ENCODE data around the gene RBM6.
A peak's percentile ranks its signal among the peaks of the same experiment; 100 is the strongest.
"Not testable (repeated sequence)": the region's sequence is repeated elsewhere in the genome, so short reads cannot be mapped to it uniquely, and the experiment has no call there.

Gene RBM6

GRCh38 chr3:49939858-49940666 is at the start of gene RBM6:
Gene RBM6 (plus strand): TSS chr3:49940150. CDS start chr3:49962642, 22,492 bp downstream.
- DNase-seq (ENCODE audit: low read depth in 2 of 2), result peak; percentile 90

- DNase-seq (ENCODE audit: low read depth in 2 of 2), result no peak
These were observed 44.2 kb upstream of the RBM6 start for GRCh38 chr3:49895791-49896190.

DNA sequence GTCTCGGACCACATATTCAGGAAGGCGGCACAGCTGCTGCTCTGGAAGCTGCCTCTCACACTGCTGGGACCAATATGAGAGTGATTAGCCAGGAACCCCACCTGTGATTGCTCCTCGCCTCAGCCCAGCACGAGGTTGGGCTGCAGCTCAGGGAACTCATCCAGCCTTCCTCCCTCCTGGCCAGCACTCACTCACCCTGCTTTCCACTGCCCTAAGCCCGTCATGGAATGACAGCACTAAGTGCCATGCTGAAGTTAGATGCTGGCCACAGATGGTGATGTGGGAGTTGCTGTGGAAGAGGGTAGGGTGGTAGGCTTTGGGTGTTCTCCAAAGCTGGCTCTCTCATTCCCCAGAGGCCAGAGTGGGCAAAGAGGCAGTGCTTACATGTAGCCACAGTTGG is 43.6 kb upstream of the RBM6 start:
- no peak for DNase-seq (ENCODE audit: low read depth in 2 of 2)

DNA sequence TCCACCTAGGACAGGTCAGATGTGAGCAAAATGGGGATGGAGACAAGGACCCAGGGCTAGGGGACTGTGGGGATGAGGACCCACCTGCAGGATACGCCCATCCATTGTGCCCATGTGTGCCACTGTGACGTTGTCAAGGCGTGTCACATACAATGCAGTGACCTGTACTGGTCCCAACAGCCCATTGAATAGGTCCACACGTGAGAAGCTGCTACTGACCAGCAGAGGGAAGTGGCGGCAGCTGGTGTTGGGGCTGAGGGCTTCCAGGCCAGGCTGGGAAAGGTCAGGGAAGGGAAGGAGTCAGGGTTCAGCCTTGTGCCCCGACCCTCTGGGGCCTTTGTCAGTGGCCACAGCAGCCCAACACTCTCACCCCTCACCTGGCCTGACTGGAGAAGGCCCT is 41.0 kb upstream of the RBM6 start:
- no peak for DNase-seq (ENCODE audit: low read depth in 2 of 2)

GRCh38 chr3:49899815-49900214 is 40.1 kb upstream of the RBM6 start:
- DNase-seq (ENCODE audit: low read depth in 2 of 2), result no peak

DNA sequence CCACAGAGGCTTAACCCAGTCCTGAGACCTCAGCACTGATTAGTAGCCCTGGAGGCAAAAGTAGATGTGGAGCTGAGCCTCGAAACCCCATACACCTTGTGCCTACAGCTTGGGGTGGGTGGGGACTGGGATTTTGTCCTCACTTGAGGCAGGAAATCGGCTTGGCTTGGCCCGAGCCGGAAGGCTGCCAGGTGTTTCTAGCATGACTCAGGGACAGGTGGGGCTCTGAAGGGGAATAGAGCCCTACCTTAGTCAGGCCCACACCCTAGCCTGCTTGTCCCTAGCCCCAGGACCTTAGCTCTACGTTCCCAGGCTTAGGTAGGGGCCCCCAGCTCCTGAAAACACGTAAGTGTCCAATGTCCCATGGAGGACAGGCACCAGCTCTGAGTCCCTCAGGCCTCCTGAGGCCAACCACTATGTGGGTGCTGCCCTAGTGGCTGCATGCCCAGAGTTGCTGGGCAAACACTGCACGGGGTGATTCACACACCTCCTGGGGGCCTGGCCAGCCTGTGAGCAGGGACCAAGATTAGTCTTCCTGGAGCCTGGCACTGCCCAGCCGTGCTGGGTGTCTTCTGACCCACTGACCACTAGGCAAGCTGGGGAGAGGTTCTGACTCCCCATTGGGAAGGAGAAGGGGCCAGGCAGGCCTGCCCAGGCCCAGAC is 39.3 kb upstream of the RBM6 start:
- DNase-seq (ENCODE audit: low read depth in 2 of 2), result no peak

GRCh38 chr3:49901366-49902339 is 38.3 kb upstream of the RBM6 start:
- DNase-seq (ENCODE audit: low read depth in 2 of 2), result no peak

- no peak for DNase-seq (ENCODE audit: low read depth in 2 of 2)
These were observed 37.2 kb upstream of the RBM6 start for GRCh38 chr3:49902511-49903345.

- DNase-seq (ENCODE audit: low read depth in 2 of 2), result no peak
These were observed 36.2 kb upstream of the RBM6 start, which contains the start of gene MST1R for GRCh38 chr3:49903451-49904424. Gene MST1R (minus strand): TSS chr3:49903873. CDS start chr3:49903609, 264 bp downstream.

GRCh38 chr3:49904448-49904847 is 35.5 kb upstream of the RBM6 start:
- DNase-seq (ENCODE audit: low read depth in 2 of 2), result not testable (repeated sequence)

DNA sequence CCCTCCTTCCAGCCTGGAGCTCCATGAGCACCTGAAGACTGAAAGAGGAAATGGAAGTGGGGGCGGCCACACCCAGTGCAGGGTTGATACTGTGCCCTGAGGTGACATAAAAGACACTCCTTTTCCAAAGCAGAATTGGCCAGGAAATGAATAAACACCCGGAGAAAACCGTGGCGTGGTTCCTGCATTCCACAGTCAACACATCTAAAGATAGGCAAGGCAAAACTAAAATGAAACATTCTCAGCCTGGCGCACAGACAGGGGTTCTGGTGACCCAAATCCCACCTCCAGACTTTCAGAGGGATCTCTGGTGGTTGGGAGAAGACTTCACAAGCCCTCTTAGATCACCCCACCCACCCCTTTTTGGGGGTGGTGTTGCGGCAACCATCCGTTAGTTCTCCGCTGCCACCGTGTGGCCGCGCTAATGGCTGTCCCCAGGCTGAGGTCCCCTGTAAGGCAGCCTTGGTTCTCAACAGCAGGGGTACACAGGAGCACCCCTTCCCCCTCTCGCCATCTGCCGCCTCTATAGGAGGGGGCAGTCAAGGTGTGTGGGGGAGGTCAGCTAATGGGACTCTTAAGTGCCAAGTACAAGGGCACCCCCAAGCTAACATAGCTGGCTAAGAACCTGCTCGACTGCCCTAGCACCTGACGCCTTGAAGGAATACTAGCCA is 33.7 kb upstream of the RBM6 start:
- peak in 1 of 2 experiments; percentile 12 for DNase-seq (ENCODE audit: low read depth in 2 of 2)

DNA sequence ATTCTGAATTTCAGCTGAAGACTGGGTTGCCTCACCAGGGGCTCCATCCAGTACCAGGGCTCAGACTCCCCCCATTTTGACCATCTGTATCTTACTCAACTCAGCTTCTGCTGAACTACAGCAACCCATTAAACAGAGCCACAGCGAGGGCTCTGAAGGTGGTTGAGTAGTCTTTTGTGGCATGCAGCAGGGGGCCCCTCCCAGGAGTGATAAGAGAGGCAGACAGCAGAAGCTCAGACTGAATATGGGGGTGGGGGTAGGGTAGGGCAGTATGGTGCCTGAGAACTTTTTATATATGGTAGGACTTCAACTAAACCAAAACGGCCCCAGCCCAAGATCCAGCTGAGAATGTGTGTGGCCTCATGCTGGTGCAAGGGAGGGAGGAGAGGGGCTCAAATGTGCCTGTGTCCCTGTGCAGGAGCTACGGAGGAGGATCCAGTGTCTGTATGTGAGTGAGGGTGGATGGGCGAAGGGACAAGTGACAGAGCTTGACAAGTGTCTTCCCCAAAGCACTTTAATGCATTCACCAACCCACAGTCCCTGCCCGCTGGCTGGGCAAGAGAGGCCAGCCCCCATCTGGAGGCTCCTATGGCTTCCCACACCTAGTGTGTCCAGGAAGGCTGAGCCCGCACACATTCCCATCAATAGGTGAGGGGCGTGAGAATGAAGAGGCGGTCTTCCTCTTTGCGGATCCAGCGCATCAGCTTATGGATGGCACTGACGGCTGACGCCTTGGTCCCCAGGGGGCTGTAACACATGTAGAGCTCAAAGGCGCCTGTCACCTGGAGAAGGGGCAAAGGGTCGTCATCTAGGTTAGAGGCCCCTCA is 31.4 kb upstream of the RBM6 start:
- DNase-seq (ENCODE audit: low read depth in 2 of 2), result no peak

DNA sequence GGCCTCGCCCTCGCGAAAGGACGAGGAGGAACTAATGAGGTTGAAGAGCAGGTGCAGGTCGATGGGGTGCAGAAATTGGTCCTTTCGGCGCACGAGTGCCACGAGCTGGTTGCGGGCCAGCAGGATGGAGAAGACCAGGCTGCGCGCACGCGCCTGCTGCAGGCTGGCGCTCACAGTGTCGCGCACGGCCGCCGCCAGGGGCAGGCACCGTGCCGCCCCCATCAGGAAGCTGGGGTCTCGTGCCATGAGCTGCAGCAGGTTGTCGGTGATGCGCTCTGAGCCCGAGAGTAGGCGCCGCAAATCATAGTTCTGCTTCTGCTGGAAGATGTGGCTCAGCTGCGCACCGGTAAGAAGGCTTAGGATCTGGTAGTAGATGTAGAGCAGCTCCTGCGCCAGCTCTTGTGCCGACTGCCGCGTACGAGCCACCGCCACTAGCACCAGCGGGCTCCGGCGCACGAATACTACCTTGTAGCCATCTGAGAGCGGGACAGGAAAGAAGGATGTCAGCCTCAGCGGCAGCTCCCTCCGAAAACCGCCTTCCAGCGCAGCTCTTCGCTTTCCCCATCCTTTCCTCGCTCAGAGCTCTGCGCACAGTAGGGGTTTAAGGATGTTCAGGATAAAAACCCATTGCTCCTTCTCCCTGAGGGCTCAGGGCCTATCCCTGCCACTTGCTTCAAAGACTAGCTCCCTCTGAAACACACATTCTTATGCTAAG is 29.4 kb upstream of the RBM6 start:
- DNase-seq (ENCODE audit: low read depth in 2 of 2), result no peak

DNA sequence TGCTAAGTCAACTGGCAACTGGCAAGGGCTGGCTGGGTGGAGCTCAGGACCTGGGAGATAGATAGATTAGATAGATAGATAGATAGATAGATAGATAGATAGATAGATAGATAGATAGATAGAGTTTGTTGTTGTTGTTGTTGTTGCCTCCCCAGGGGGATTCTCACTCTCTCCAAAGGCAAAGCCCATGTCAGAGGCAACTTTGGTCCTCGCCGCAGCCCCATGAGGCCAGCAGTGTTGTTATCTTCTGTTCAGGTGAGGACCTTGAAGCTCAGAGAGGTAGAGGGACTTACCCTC is 28.9 kb upstream of the RBM6 start:
- no peak for DNase-seq (ENCODE audit: low read depth in 2 of 2)

DNA sequence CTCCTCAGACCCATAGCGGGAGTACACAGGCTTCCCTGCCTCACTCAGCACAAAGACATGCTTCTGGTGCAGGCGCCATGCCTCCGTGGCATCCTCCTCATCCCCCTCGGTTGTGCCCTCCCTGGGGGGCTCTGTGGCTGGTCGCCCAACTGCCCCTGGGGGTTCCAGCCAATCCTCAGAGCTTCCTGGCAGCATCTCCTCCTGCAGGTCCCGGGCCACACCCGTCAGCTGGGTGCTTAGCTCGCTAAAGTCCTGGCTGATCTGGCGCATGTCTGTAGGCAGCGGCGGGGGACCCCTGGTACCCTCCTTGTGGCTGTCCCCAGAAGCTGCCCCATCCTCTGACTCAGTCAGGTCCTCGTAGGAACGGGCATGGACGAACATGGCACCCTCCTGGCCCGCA is 28.3 kb upstream of the RBM6 start:
- no peak for DNase-seq (ENCODE audit: low read depth in 2 of 2)

DNA sequence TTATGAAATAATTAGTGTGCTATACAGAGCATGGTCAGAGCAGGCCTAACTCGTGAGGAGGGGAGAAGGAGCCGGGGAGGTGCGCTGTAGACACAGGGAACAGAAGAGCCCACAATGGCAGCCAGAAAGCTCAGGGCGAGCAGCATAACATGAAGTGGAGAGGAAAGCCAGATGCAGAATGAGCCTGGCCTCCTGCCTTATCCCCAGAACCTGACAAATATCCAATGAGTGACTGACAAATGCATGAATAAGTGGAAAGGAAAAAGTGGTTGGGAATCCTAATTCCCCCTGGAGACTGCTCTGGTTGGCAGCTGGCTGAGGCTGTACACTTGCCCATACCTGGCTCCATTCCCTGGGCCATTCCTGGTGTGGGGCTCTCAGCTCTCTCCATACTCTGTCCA is 27.1 kb upstream of the RBM6 start:
- DNase-seq (ENCODE audit: low read depth in 2 of 2), result no peak

DNA sequence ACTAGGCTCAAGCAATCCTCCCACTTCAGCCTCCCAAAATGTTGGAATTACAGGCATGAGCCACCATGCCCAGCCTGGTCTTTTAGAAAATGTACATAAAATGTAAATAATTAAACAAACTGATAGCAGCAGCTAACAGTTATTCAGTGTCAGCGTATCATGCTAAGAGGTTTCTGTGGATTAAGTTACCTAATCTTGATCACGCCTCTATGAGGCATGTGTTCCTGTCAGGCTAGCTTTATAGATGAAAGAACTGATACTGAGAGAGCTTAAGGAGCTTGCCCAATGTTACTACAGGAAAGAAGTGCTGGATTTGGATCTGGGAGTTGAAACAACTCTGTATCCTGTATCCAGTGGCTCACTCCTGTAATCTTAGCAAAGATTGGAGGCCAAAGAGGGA is 25.0 kb upstream of the RBM6 start:
- DNase-seq (ENCODE audit: low read depth in 2 of 2), result no peak

DNA sequence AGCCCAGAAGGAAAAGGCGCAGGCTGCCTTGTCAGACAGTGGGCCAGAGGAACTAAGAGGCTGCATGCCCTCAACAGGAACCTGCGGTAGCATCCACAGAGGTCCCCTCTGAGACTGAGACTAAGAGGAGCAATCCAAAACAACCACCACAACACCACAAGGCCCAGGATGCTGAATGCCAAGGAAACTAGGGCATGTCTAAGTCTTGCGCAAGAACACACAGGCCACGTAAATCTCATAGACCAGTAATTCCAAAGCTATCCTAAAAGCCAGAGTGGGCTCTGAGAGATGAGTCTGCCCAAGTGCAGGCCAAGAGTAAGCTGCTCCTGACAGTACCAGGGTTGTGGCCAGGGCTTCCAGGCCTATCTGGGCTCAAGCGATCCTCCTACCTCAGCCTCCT is 23.3 kb upstream of the RBM6 start:
- peak in 1 of 2 experiments; percentile 15 for DNase-seq (ENCODE audit: low read depth in 2 of 2)

Data from fibroblast of skin of left quadriceps (primary cell).